OCI-LY7 (cell line): Measurements from ENCODE around the gene SCAMP3. TPM values are rescaled to one million over a fixed set of nuclear protein-coding genes. Genes with fewer than 3 reads are reported as not detected.
A peak's percentile ranks its signal among the peaks of the same experiment; 100 is the strongest.

Source experiments
- BruUV-seq: library from RNA; stranded (reverse); fragments of 400-500 nt; replicated peaks from 2 replicates; lab custom pipeline; 2021; lab: Mats Ljungman, UMichigan
- CTCF ChIA-PET: fragments of 300-600 bp; sonication (Branson Sonifier 250); formaldehyde crosslinking; loops from one replicate; lab custom pipeline; 2022; ENCODE audit warnings: antibody characterized with exemption; ENCODE audit not compliant: unreplicated experiment; lab: Charles Lee
- POLR2A ChIA-PET: fragments of 300-600 bp; sonication (Branson Sonifier 250); formaldehyde crosslinking; loops from one replicate; lab custom pipeline; 2022; ENCODE audit warnings: antibody characterized with exemption; lab: Charles Lee
- DNase-seq: peaks from one replicate; pipeline ENCODE4 v3.0.0-alpha.2; 2015; ENCODE audit warnings: low spot score
- H2AFZ ChIP-seq: fragments of 200-600 bp; sonication (generic), shearing (Covaris generic); 2 replicates; pipeline ENCODE4 v1.6.1; 2014; ENCODE audit warnings: mild to moderate bottlenecking, antibody characterized with exemption, low read length, moderate library complexity
- H3K27ac ChIP-seq: fragments of 200-600 bp; sonication (generic); 2 replicates; pipeline ENCODE4 v1.5.1; 2014; ENCODE audit warnings: mixed run types, low read depth, mild to moderate bottlenecking, moderate library complexity, low read length, inconsistent platforms; ENCODE audit not compliant: poor library complexity, severe bottlenecking
- H3K36me3 ChIP-seq: fragments of 200-600 bp; sonication (generic); 2 replicates; pipeline ENCODE4 v1.6.1; 2014; ENCODE audit warnings: mild to moderate bottlenecking, antibody characterized with exemption, low read length, moderate library complexity, mixed read lengths; ENCODE audit not compliant: insufficient read depth
- H3K4me1 ChIP-seq: fragments of 200-600 bp; sonication (generic); 2 replicates; pipeline ENCODE4 v1.5.1; 2014; ENCODE audit warnings: mild to moderate bottlenecking, low read length; ENCODE audit not compliant: insufficient read depth, poor library complexity, severe bottlenecking
- H3K4me2 ChIP-seq: fragments of 200-600 bp; sonication (generic); 2 replicates; pipeline ENCODE4 v1.6.1; 2014; ENCODE audit warnings: mild to moderate bottlenecking, low read length
- H3K4me3 ChIP-seq: fragments of 200-600 bp; sonication (generic); 2 replicates; pipeline ENCODE4 v1.5.1; 2014; ENCODE audit warnings: mild to moderate bottlenecking, low read depth, low read length; ENCODE audit not compliant: poor library complexity, severe bottlenecking
- H3K79me2 ChIP-seq: fragments of 200-600 bp; sonication (generic); 2 replicates; pipeline ENCODE4 v1.6.1; 2016; ENCODE audit warnings: low read depth, mild to moderate bottlenecking, low read length, moderate library complexity, mixed read lengths; ENCODE audit not compliant: insufficient read depth
- H3K9me2 ChIP-seq: fragments of 200-600 bp; sonication (generic); 2 replicates; pipeline ENCODE4 v1.6.1; 2016; ENCODE audit warnings: mild to moderate bottlenecking, low read length, mixed read lengths; ENCODE audit not compliant: insufficient read depth
- H3K9me3 ChIP-seq: fragments of 200-600 bp; sonication (generic); 2 replicates; pipeline ENCODE4 v1.6.1; 2014; ENCODE audit warnings: mild to moderate bottlenecking, mixed run types, low read length, mixed read lengths
- H4K20me1 ChIP-seq: fragments of 200-600 bp; sonication (generic); 2 replicates; pipeline ENCODE4 v1.6.1; 2014; ENCODE audit warnings: mild to moderate bottlenecking, antibody characterized with exemption, low read length, moderate library complexity, mixed read lengths; ENCODE audit not compliant: insufficient read depth
- EZH2phosphoT487 ChIP-seq: fragments of 200-600 bp; sonication (generic); IDR thresholded peaks from 2 replicates; pipeline ENCODE4 v1.6.1; 2018; ENCODE audit warnings: low read depth, borderline replicate concordance, mild to moderate bottlenecking, mixed run types, antibody characterized with exemption, low read length, moderate library complexity, mixed read lengths
- intact Hi-C: fragments of 100-400 bp; cut with micrococcal nuclease; formaldehyde crosslinking; loops from one replicate; pipeline ENCODE4 v1.10.0; 2022; ENCODE audit not compliant: unreplicated experiment
- total RNA-seq, 2 experiments: library from RNA; depleted of rRNA in 1 of 2; stranded (reverse); fragments of >200 nt in 1 of 2; shearing (Covaris generic) in 1 of 2; gene quantifications; 2 replicates each; pipeline ENCODE4 v1.2.3, GENCODE V29; 2014 to 2022
- TF ChIP-seq, protein P1 (sequence below): fragments of 200-600 bp; sonication (generic); conservative IDR thresholded peaks from 2 replicates; pipeline ENCODE4 v1.5.1; 2014; ENCODE audit warnings: mild to moderate bottlenecking, antibody characterized with exemption, low read length, moderate library complexity, mixed read lengths

The SCAMP3 gene
- total RNA-seq, 2 experiments from 2014 or later, result 58.3 to 74.7 TPM

DNA sequence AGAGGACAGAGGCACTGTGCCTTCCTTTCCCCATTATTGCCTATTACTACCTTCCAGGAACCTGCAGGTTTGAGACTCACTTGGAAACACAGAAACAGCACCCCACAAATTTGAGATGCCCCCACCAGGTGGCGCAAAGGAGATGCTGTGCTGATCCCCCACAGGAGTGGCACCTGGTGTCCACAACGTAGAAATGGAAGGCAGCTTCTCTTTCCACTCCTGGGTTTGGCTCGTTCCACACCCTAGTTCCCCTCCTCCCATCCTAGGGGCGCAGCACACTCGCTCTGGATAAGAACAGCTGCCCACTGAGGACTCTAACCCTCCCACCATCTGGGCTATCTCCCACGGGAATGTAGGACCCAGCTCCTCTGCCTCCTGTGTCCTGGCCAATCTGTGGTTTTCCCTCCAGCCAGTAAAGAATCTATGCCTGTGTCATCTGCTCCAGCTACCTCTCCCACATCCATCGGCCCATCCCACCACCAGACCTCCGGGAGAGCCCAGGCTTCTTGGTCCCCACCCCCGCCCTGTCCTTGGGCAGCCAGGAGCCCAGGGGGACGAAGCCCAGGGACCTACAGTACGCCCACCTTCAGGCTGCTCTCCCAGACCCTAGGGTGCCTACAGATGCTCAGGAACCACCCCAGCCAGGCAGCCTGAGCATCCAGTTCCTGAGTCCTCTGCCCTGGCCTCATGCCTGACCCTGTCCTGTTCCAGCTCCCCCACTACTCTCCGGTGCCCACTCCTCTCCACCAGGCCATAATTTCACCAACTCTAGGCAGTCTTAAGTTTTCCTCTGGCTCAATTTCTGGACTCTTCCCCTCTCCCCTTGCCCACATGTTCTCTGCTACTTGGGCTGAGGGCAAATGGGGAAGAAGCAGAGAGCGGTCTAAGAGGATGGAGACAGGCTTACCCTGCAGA is 55.0 kb downstream of the SCAMP3 start:
- TF ChIP-seq, protein P1, sequence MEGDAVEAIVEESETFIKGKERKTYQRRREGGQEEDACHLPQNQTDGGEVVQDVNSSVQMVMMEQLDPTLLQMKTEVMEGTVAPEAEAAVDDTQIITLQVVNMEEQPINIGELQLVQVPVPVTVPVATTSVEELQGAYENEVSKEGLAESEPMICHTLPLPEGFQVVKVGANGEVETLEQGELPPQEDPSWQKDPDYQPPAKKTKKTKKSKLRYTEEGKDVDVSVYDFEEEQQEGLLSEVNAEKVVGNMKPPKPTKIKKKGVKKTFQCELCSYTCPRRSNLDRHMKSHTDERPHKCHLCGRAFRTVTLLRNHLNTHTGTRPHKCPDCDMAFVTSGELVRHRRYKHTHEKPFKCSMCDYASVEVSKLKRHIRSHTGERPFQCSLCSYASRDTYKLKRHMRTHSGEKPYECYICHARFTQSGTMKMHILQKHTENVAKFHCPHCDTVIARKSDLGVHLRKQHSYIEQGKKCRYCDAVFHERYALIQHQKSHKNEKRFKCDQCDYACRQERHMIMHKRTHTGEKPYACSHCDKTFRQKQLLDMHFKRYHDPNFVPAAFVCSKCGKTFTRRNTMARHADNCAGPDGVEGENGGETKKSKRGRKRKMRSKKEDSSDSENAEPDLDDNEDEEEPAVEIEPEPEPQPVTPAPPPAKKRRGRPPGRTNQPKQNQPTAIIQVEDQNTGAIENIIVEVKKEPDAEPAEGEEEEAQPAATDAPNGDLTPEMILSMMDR, result peak; percentile 94
- TF ChIP-seq EZH2phosphoT487, result no peak
- ChIA-PET CTCF (interaction anchor here (1.0 to 2.2 kb wide), 3 partner anchors 14 to 34 kb away, joined by 3 to 9 read pairs (median 3); partner anchors contain the start of gene KRTCAP2), POLR2A (interaction anchor here (0.5 to 1.8 kb wide), 6 partner anchors 17 to 305 kb away, joined by 3 to 9 read pairs (median 5); no protein-coding TSS in a partner anchor)
- no peaks in the 10 kb centered on the region for H3K9me2 ChIP-seq
- H3K79me2 ChIP-seq, result no peaks in the 10 kb centered on the region
- H3K27ac ChIP-seq, result peak overlapping the region; percentile 77
- DNase-seq, result peak; percentile 89
- intact Hi-C loops, result loop anchor here (1.0 to 5.0 kb wide), 4 partner anchors 19 to 100 kb away; partner anchors contain the start of genes FDPS and SCAMP3
- no peaks in the 10 kb centered on the region for H3K9me3 ChIP-seq
- no peaks in the 10 kb centered on the region for H4K20me1 ChIP-seq
- no peak overlapping the region for H2AFZ ChIP-seq
- H3K4me1 ChIP-seq, result peaks cover 28% of the 10 kb centered on the region
- BruUV-seq, result no TSS peak
- H3K4me2 ChIP-seq, result peak overlapping the region; percentile 90
- H3K4me3 ChIP-seq, result peak overlapping the region; percentile 90
- no peaks in the 10 kb centered on the region for H3K36me3 ChIP-seq

Other genes with a start within 250 kb of the SCAMP3 start
- 0.85 and 1.7 TPM in 2 replicates for gene DCST2, start 228.6 kb downstream of the SCAMP3 start, total RNA-seq (2014; rRNA removed; shearing (Covaris generic))
- 2.0 and 3.9 TPM in 2 replicates for gene DCST2, start 228.6 kb downstream of the SCAMP3 start, total RNA-seq (2022)
- not detected in 2 replicates for gene DCST1, start 228.5 kb downstream of the SCAMP3 start, total RNA-seq (2014; rRNA removed; shearing (Covaris generic))
- not detected in 2 replicates for gene DCST1, start 228.5 kb downstream of the SCAMP3 start, total RNA-seq (2022)
- 14.2 and 19.7 TPM in 2 replicates for gene ADAM15, start 211.0 kb downstream of the SCAMP3 start, total RNA-seq (2014; rRNA removed; shearing (Covaris generic))
- 50.4 and 56.1 TPM in 2 replicates for gene ADAM15, start 211.0 kb downstream of the SCAMP3 start, total RNA-seq (2022)
- 10.5 and 11.5 TPM in 2 replicates for gene EFNA4, start 198.6 kb downstream of the SCAMP3 start, total RNA-seq (2014; rRNA removed; shearing (Covaris generic))
- 9.0 and 10.1 TPM in 2 replicates for gene EFNA4, start 198.6 kb downstream of the SCAMP3 start, total RNA-seq (2022)
- 5.7 and 6.7 TPM in 2 replicates for gene EFNA3, start 183.5 kb downstream of the SCAMP3 start, total RNA-seq (2014; rRNA removed; shearing (Covaris generic))
- gene EFNA3, start 183.5 kb downstream of the SCAMP3 start, total RNA-seq (2022), result 4.8 and 10.8 TPM in 2 replicates
- not detected in 2 replicates for gene EFNA1, start 134.5 kb downstream of the SCAMP3 start, total RNA-seq (2014; rRNA removed; shearing (Covaris generic))
- not detected in 2 replicates for gene EFNA1, start 134.5 kb downstream of the SCAMP3 start, total RNA-seq (2022)
- 11.6 and 12.3 TPM in 2 replicates for gene SLC50A1, start 126.5 kb downstream of the SCAMP3 start, total RNA-seq (2014; rRNA removed; shearing (Covaris generic))
- gene SLC50A1, start 126.5 kb downstream of the SCAMP3 start, total RNA-seq (2022), result 46.1 and 48.0 TPM in 2 replicates
- gene DPM3, start 121.8 kb downstream of the SCAMP3 start, total RNA-seq (2014; rRNA removed; shearing (Covaris generic)), result 32.5 and 41.8 TPM in 2 replicates
- 56.2 and 65.9 TPM in 2 replicates for gene DPM3, start 121.8 kb downstream of the SCAMP3 start, total RNA-seq (2022)
- gene KRTCAP2, start 89.1 kb downstream of the SCAMP3 start, total RNA-seq (2014; rRNA removed; shearing (Covaris generic)), result 80.5 and 128 TPM in 2 replicates
- gene KRTCAP2, start 89.1 kb downstream of the SCAMP3 start, total RNA-seq (2022), result 141 and 166 TPM in 2 replicates
- gene TRIM46, start 88.5 kb downstream of the SCAMP3 start, total RNA-seq (2014; rRNA removed; shearing (Covaris generic)), result 1.3 and 3.1 TPM in 2 replicates
- gene TRIM46, start 88.5 kb downstream of the SCAMP3 start, total RNA-seq (2022), result 3.9 and 4.5 TPM in 2 replicates
- gene THBS3, start 54.5 kb downstream of the SCAMP3 start, total RNA-seq (2014; rRNA removed; shearing (Covaris generic)), result 6.9 and 11.1 TPM in 2 replicates
- gene THBS3, start 54.5 kb downstream of the SCAMP3 start, total RNA-seq (2022), result 28.7 and 37.1 TPM in 2 replicates
- gene MTX1, start 53.7 kb downstream of the SCAMP3 start, total RNA-seq (2014; rRNA removed; shearing (Covaris generic)), result 67.6 and 70.2 TPM in 2 replicates
- gene MTX1, start 53.7 kb downstream of the SCAMP3 start, total RNA-seq (2022), result 43.9 and 45.7 TPM in 2 replicates
- 6.6 and 9.1 TPM in 2 replicates for gene ENTREP3, start 6.9 kb downstream of the SCAMP3 start, total RNA-seq (2014; rRNA removed; shearing (Covaris generic))
- gene ENTREP3, start 6.9 kb downstream of the SCAMP3 start, total RNA-seq (2022), result 53.1 and 59.3 TPM in 2 replicates
- gene CLK2, start 11.1 kb upstream of the SCAMP3 start, total RNA-seq (2014; rRNA removed; shearing (Covaris generic)), result 59.8 and 96.7 TPM in 2 replicates
- gene CLK2, start 11.1 kb upstream of the SCAMP3 start, total RNA-seq (2022), result 107 and 121 TPM in 2 replicates
- gene HCN3, start 15.1 kb upstream of the SCAMP3 start, total RNA-seq (2014; rRNA removed; shearing (Covaris generic)), result 4.9 and 6.7 TPM in 2 replicates
- 19.0 and 19.2 TPM in 2 replicates for gene HCN3, start 15.1 kb upstream of the SCAMP3 start, total RNA-seq (2022)
- 0.19 TPM in 1 of 2 replicates, not detected in the other for gene PKLR, start 39.1 kb upstream of the SCAMP3 start, total RNA-seq (2014; rRNA removed; shearing (Covaris generic))
- 0.18 and 0.51 TPM in 2 replicates for gene PKLR, start 39.1 kb upstream of the SCAMP3 start, total RNA-seq (2022)
- 254 and 263 TPM in 2 replicates for gene FDPS, start 46.5 kb upstream of the SCAMP3 start, total RNA-seq (2014; rRNA removed; shearing (Covaris generic))
- 492 and 531 TPM in 2 replicates for gene FDPS, start 46.5 kb upstream of the SCAMP3 start, total RNA-seq (2022)
- 7.1 and 15.1 TPM in 2 replicates for gene RUSC1, start 58.5 kb upstream of the SCAMP3 start, total RNA-seq (2014; rRNA removed; shearing (Covaris generic))
- 20.9 and 25.6 TPM in 2 replicates for gene RUSC1, start 58.5 kb upstream of the SCAMP3 start, total RNA-seq (2022)